ENCODE data around the gene SYT7. TPM values are rescaled to one million over a fixed set of nuclear protein-coding genes. Genes with fewer than 3 reads are reported as not detected.

The SYT7 gene
- total and polyA plus RNA-seq, 2 of the 8 experiments (the other 6 are each of a cell fraction or from before 2014, with no cell fraction given) = 9.6 to 10.5 TPM

- no peak for TF ChIP-seq CHD7 (IDR thresholded peaks at IDR 0.05; ENCODE audit: insufficient replicate concordance, low read length)
- TF ChIP-seq HDAC2 (IDR thresholded peaks at IDR 0.05; ENCODE audit: borderline replicate concordance in 1 of 2, low read depth in 2 of 2, low read length in 2 of 2) = no peak
- TF ChIP-seq RXRA (IDR thresholded peaks at IDR 0.05; ENCODE audit: insufficient read depth, low read depth, low read length) = no peak
- no peak for TF ChIP-seq HDAC6 (IDR thresholded peaks at IDR 0.05; ENCODE audit: low read depth, low read length)
- no peak for TF ChIP-seq TEAD4 (IDR thresholded peaks at IDR 0.05; ENCODE audit: low read depth, low read length)
- TF ChIP-seq MAX (IDR thresholded peaks at IDR 0.05) = no peak
- TF ChIP-seq E2F6 (IDR thresholded peaks at IDR 0.05) = no peak
- no peak for TF ChIP-seq POLR2A (IDR thresholded peaks at IDR 0.05; ENCODE audit: control extremely low read depth in 1 of 2, low read depth in 2 of 2, low read length in 2 of 2)
Observed at GRCh38 chr11:61589961-61590360, 9.1 kb upstream of the SYT7 start (continued).

All from H1 (cell line).